OCI-LY3 (cell line): Measurements from ENCODE around the gene CTXN3.

Experiments used
- H2AFZ ChIP-seq: fragments of 200-600, 300-600 bp; shearing (Covaris generic); 2 replicates; pipeline ENCODE4 v1.6.0; 2014; ENCODE audit warnings: antibody characterized with exemption, low read depth, low read length
- H3K27ac ChIP-seq: fragments of 200-600, 300-600 bp; sonication (generic); 2 replicates; pipeline ENCODE4 v1.5.1; 2014; ENCODE audit warnings: mild to moderate bottlenecking, low read length, moderate library complexity, mixed read lengths
- H3K27me3 ChIP-seq: fragments of 200-600, 300-600 bp; sonication (generic); 2 replicates; pipeline ENCODE4 v1.6.1; 2014; ENCODE audit warnings: low read depth, low read length, mixed read lengths
- H3K36me3 ChIP-seq: fragments of 200-600, 300-600 bp; sonication (generic); replicated peaks from 2 replicates; pipeline ENCODE3; 2014; ENCODE audit warnings: low read depth, low read length, mixed read lengths
- H3K4me1 ChIP-seq: fragments of 300-600, 200-600 bp; sonication (generic); 2 replicates; pipeline ENCODE4 v1.6.1; 2014; ENCODE audit warnings: low read length, mixed read lengths
- H3K4me2 ChIP-seq: fragments of 200-600, 300-600 bp; sonication (generic); 2 replicates; pipeline ENCODE4 v1.6.1; 2014; ENCODE audit warnings: low read length, mixed read lengths
- H3K4me3 ChIP-seq: fragments of 300-600, 200-600 bp; sonication (generic); 2 replicates; pipeline ENCODE4 v1.5.1; 2014; ENCODE audit warnings: antibody characterized with exemption, mild to moderate bottlenecking, low read length, moderate library complexity
- H3K79me2 ChIP-seq: fragments of 300-600, 200-600 bp; shearing (Covaris generic); 2 replicates; pipeline ENCODE4 v1.6.1; 2014; ENCODE audit warnings: mild to moderate bottlenecking, low read length, mixed read lengths
- H3K9ac ChIP-seq: fragments of 300-600, 200-600 bp; shearing (Covaris generic); 2 replicates; pipeline ENCODE4 v1.6.0; 2014; ENCODE audit warnings: mild to moderate bottlenecking, low read length, moderate library complexity
- H3K9me3 ChIP-seq: fragments of 200-600, 300-600 bp; shearing (Covaris generic); 2 replicates; pipeline ENCODE4 v1.6.1; 2014; ENCODE audit warnings: low read length, mixed read lengths; ENCODE audit not compliant: insufficient read depth
- H4K20me1 ChIP-seq: fragments of 200-600, 300-600 bp; sonication (generic); 2 replicates; pipeline ENCODE4 v1.6.1; 2016; ENCODE audit warnings: low read length, mixed read lengths; ENCODE audit not compliant: insufficient read depth
- CTCF ChIP-seq: fragments of 200-600, 300-600 bp; sonication (generic); IDR thresholded peaks from 2 replicates; pipeline ENCODE4 v1.5.1; 2014; ENCODE audit warnings: antibody characterized with exemption, low read length, low read depth
- EZH2phosphoT487 ChIP-seq: fragments of 200-600 bp; shearing (Covaris generic); IDR thresholded peaks from 2 replicates; pipeline ENCODE4 v1.6.1; 2018; ENCODE audit warnings: antibody characterized with exemption, mixed run types, low read depth

The CTXN3 gene

DNA sequence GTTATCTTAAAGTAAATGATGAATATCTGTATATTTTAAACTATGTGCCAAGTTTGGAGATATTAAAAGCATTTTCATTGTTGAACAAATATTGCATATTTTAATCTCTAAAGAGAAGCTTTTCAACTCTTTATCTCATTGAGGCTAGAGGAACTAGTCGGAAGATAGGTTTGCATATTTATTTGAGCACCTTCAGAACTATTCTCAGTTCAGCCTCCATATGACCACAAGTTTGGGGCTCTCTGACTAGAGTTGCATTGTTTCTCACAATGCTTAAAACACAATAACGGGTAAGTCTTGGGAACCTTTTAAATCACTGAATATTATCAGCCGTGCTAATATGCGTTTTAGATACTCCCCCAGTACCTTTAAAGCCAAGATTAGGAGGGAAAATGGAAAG lies 47.3 kb upstream of the CTXN3 start:
- no peaks in the 10 kb centered on the region for H3K27me3 ChIP-seq
- no peaks in the 10 kb centered on the region for H3K79me2 ChIP-seq
- no peak overlapping the region for H3K4me3 ChIP-seq
- H4K20me1 ChIP-seq, result no peaks in the 10 kb centered on the region
- no peak overlapping the region for H3K4me2 ChIP-seq
- H2AFZ ChIP-seq, result no peak overlapping the region
- no peaks in the 10 kb centered on the region for H3K36me3 ChIP-seq
- no peaks in the 10 kb centered on the region for H3K4me1 ChIP-seq
- H3K9ac ChIP-seq, result no peak overlapping the region
- no peak overlapping the region for H3K27ac ChIP-seq
- H3K9me3 ChIP-seq, result no peaks in the 10 kb centered on the region
- TF ChIP-seq EZH2phosphoT487 (no peak), CTCF (no peak)

DNA sequence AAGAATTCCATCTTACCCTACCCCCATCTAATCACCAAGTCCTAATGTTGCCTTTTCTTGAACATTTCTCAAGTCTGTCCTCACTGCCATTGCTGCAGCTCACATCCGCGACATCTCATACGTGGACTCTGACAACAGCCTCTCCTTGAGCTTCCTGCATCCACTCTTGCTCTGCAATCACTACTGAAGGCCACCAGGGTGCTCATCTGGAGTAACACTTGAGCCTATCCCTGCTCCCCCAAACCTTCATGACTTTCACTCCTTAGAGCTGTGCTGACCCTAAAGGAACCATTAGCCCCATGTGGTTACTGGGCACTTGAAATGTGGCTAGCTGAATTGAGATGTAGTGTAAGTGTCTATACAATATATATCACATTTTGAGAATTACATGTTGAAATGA lies 46.4 kb upstream of the CTXN3 start:
- H3K27me3 ChIP-seq, result no peaks in the 10 kb centered on the region
- no peaks in the 10 kb centered on the region for H4K20me1 ChIP-seq
- no peak for TF ChIP-seq EZH2phosphoT487
- no peak for TF ChIP-seq CTCF
- no peaks in the 10 kb centered on the region for H3K36me3 ChIP-seq
- H3K4me1 ChIP-seq, result no peaks in the 10 kb centered on the region
- no peak overlapping the region for H2AFZ ChIP-seq
- no peak overlapping the region for H3K4me3 ChIP-seq
- no peak overlapping the region for H3K9ac ChIP-seq
- H3K4me2 ChIP-seq, result no peak overlapping the region
- H3K79me2 ChIP-seq, result no peaks in the 10 kb centered on the region
- no peaks in the 10 kb centered on the region for H3K9me3 ChIP-seq
- no peak overlapping the region for H3K27ac ChIP-seq

DNA sequence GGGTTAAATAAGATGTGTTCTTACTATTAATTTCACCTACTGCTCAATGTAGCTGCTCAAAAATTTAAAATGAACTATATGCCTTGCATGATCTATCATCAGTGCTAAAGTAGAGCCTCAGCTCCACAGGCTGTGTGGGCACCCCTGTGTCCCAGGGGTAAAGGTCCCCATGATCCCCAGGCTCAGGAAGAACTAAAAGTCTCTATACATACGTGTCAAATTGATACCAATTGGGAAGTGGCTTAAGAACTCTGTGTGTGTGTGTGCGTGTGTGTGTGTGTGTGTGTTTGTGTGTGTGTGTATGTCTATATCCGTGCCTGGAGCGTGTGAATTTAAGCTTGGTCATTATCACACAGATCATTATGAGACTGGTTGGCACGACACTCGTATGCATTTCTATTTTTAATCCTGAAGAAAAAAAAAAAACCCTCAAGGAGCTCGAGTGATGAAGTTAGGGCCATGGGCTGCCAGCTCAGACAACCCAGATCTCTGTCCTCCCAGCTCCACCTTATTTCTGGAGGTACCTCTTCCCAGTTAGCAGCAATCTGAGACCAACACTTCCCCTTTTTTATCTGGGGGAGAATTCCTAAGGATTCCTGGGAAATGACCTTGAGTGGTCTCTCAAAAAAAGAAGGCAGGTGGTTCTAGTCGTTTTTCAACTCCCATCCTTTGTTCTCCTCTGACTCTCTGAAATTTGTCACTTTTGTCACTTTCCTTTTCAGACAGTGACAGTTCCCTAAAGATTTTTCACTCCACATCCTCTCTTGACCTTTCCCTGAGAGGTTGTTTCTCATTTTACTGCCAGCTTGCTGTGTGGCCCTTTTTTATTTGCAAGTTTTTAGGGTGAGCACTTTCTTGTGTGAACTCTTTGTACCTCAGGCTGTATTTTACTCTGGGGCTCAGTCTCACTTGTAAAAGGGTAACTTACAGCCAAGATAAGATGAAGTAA lies 45.7 kb upstream of the CTXN3 start:
- no peak overlapping the region for H3K4me2 ChIP-seq
- H3K4me3 ChIP-seq, result no peak overlapping the region

More for the DNA sequence above, 45.7 kb upstream of the CTXN3 start:
- H3K27me3 ChIP-seq, result no peaks in the 10 kb centered on the region
- H3K79me2 ChIP-seq, result no peaks in the 10 kb centered on the region
- no peak overlapping the region for H3K9ac ChIP-seq
- H4K20me1 ChIP-seq, result no peaks in the 10 kb centered on the region
- H3K36me3 ChIP-seq, result no peaks in the 10 kb centered on the region
- H3K9me3 ChIP-seq, result no peaks in the 10 kb centered on the region
- no peak overlapping the region for H3K27ac ChIP-seq
- no peak for TF ChIP-seq EZH2phosphoT487
- TF ChIP-seq CTCF, result no peak
- no peak overlapping the region for H2AFZ ChIP-seq
- peaks cover 6% of the 10 kb centered on the region for H3K4me1 ChIP-seq
